HG03060 (cell line): ENCODE results near the gene BCS1L.

Experiments used
- ATAC-seq: cut with Tn5 transposase; IDR thresholded peaks from one replicate; pipeline ENCODE4 v1.9.1; 2021; ENCODE audit warnings: low read depth, moderate number of reproducible peaks; ENCODE audit not compliant: unreplicated experiment

BCS1L gene

DNA sequence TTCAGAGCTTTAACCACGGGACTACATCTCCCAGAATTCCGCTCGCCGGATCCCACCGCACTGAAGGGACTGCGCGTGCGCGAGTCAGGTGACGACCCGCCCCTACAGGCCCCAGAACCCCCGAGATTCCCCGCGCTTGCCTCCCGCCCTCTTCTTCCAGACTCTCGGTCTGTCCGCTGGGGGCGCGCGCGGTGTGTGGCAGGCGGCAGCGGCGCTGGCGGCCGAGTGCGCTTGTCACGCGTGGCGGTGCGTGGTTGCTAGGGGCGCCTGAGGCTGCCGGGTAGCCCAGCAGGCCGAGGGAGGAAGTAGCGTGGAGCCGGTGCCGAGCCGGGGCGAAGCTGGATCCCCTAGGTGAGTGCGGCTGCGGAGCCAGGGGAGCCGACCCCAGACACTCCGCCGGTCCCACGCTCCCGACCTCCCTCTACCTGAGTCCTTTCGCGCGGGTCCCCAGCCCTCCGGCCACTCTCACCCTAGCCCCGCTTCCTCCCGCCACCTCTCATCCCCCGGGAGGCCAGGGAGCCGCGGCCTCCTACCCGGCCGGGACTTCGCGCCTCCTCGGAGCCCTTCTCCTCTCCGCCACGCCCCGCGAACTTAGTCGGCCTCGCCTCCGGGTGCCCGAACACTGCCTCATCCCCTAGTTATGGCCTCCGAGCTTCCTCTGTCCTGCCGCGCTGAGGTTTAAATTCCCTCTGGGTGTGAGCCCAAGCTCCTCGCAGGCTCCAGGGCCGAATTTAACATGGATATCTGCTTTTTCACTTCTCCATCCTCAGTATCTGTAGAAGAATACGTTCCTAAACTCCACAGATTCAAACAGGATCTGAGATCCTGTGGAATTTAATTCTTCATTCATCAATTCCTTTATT, 51.4 kb downstream of the BCS1L start, which contains the start of gene TTLL4:
Gene TTLL4 (plus strand): TSS at position 149 of the 863 bp plus-strand sequence. CDS start 26,842 bp downstream, outside the sequence.
- ATAC-seq: peak; percentile 64

DNA sequence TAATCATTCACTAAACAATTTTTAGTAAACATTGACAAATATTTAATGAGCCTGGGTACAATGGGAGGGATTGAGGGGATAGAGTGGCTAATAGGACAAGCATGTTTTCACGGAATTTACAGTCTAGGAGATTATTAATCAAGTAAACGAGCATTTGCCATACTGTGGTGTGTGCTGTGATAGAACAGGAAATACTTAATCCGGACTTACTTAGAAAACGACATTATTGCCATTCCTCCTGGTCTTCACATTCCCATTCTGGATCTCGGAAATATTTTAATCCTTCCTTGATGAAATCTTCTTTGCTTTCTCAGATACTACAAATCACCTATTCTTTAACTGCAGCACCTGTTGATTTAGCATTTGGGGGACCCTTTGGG, 52.1 kb downstream of the BCS1L start:
- ATAC-seq: no peak
